HepG2 (cell line): Measurements from ENCODE around the gene METTL22. TPM values are rescaled to one million over a fixed set of nuclear protein-coding genes. Genes with fewer than 3 reads are reported as not detected.

Source experiments
- ATAC-seq: fragments of 200-7000 bp; cut with Tn5 transposase; 3 replicates; pipeline ENCODE4 v1.9.1; 2020; ENCODE audit warnings: mild to moderate bottlenecking, moderate library complexity
- BruUV-seq: library from RNA; stranded (reverse); fragments of 400-500 nt; replicated peaks from 2 replicates; lab custom pipeline; 2021; lab: Mats Ljungman, UMichigan
- CTCF ChIA-PET: fragments of 300-600 bp; formaldehyde crosslinking; extraction: SDS; loops from one replicate; lab custom pipeline; 2021; ENCODE audit warnings: low total read pairs, inconsistent platforms, low intra/inter-chr PET ratio; lab: Yijun Ruan, JAX
- POLR2A ChIA-PET: fragments of 350-600 bp; sonication (Branson Sonifier 250); formaldehyde crosslinking; loops from one replicate; lab custom pipeline; 2020; ENCODE audit warnings: antibody characterized with exemption, inconsistent platforms; lab: Yijun Ruan, JAX
- DNase-seq: peaks from one replicate; pipeline ENCODE4 v3.0.0-alpha.2; 2015; ENCODE audit warnings: low spot score
- FAIRE-seq: peaks from 3 replicates; lab custom pipeline; 2011; peaks lifted over from hg19 to GRCh38; lab: Jason Lieb, UNC
- H2AFZ ChIP-seq: one replicate; pipeline ENCODE4 v1.6.1; 2011; ENCODE audit warnings: low read length, inconsistent platforms
- H3K27ac ChIP-seq: fragments of 300-600 bp; 3 replicates; pipeline ENCODE4 v1.8.0; 2011; ENCODE audit warnings: mixed run types, mild to moderate bottlenecking, mixed read lengths, low read length, inconsistent platforms; ENCODE audit not compliant: insufficient read depth; ENCODE audit errors: extremely low read length
- H3K27me3 ChIP-seq, 2 experiments: fragments of 200-600 bp in 1 of 2; 2 replicates in 1 of 2; 3 replicates in 1 of 2; pipeline versions ENCODE4 v1.6.0 to v1.8.0; 2011; ENCODE audit warnings: low read length in 2 of 2, mild to moderate bottlenecking in 2 of 2, moderate library complexity in 2 of 2, inconsistent platforms in 1 of 2; ENCODE audit not compliant: insufficient read depth in 2 of 2, control insufficient read depth in 1 of 2
- H3K36me3 ChIP-seq, 2 experiments: fragments of 200-600 bp in 1 of 2; replicated peaks in 1 of 2; 2 replicates in 1 of 2; 3 replicates in 1 of 2; pipeline versions ENCODE4 v1.5.1 to v1.8.0; 2011; ENCODE audit warnings: low read length in 2 of 2, inconsistent platforms in 1 of 2; ENCODE audit not compliant: insufficient read depth in 2 of 2, control insufficient read depth in 1 of 2
- H3K4me1 ChIP-seq: 2 replicates; pipeline ENCODE4 v1.5.1; 2012; ENCODE audit warnings: low read length, inconsistent platforms; ENCODE audit not compliant: insufficient read depth
- H3K4me2 ChIP-seq: 2 replicates; pipeline ENCODE4 v1.6.0; 2011; ENCODE audit warnings: low read depth, low read length, inconsistent platforms
- H3K4me3 ChIP-seq, 3 experiments: fragments of 200-600 bp in 1 of 3; sonication (generic), shearing (Covaris generic) in 1 of 3; replicated peaks in 1 of 3; 2 replicates each; pipeline ENCODE4 v1.5.1; 2011 to 2016; ENCODE audit warnings: low read length in 3 of 3, inconsistent platforms in 2 of 3, low read depth in 2 of 3, mild to moderate bottlenecking in 2 of 3, control low read depth in 1 of 3, mixed read lengths in 1 of 3; ENCODE audit not compliant: insufficient read depth in 1 of 3
- H3K79me2 ChIP-seq: one replicate; pipeline ENCODE4 v1.6.1; 2011; ENCODE audit warnings: low read length, inconsistent platforms; ENCODE audit not compliant: insufficient read depth
- H3K9ac ChIP-seq: 2 replicates; pipeline ENCODE4 v1.6.0; 2011; ENCODE audit warnings: mild to moderate bottlenecking, low read depth, low read length, inconsistent platforms; ENCODE audit not compliant: insufficient read depth
- H3K9me3 ChIP-seq: 2 replicates; pipeline ENCODE4 v1.5.1; 2012; ENCODE audit warnings: mild to moderate bottlenecking, low read length
- H4K20me1 ChIP-seq: 2 replicates; pipeline ENCODE4 v1.6.0; 2011; ENCODE audit warnings: inconsistent platforms, mild to moderate bottlenecking, low read length, moderate library complexity; ENCODE audit not compliant: insufficient read depth
- DMAP1 ChIP-seq: IDR thresholded peaks from 2 replicates; pipeline ENCODE4 v1.6.1; 2016
- EZH2 ChIP-seq: conservative IDR thresholded peaks from 2 replicates; pipeline ENCODE4 v1.6.1; 2012; ENCODE audit warnings: mild to moderate bottlenecking, low read depth, low read length, moderate library complexity
- HDAC2 ChIP-seq: sonication (generic); formaldehyde crosslinking; IDR thresholded peaks from 2 replicates; pipeline ENCODE4 v1.4.0; 2020; ENCODE audit warnings: missing genetic modification reagents
- NCOA2 ChIP-seq: sonication (generic); formaldehyde crosslinking; IDR thresholded peaks from 2 replicates; pipeline ENCODE4 v1.8.0; 2022; ENCODE audit warnings: inconsistent platforms
- PRPF4 ChIP-seq: fragments of 200-400 bp; formaldehyde crosslinking; IDR thresholded peaks from 2 replicates; pipeline ENCODE4 v1.6.1; 2016; ENCODE audit warnings: low read length, low read depth; ENCODE audit not compliant: poor library complexity, severe bottlenecking
- RARA ChIP-seq: IDR thresholded peaks from 2 replicates; pipeline ENCODE4 v1.6.1; 2016; ENCODE audit warnings: missing genetic modification reagents, missing compliant biosample characterization
- SMAD3 ChIP-seq: sonication (generic); formaldehyde crosslinking; IDR thresholded peaks from 2 replicates; pipeline ENCODE4 v1.4.0; 2020; ENCODE audit warnings: missing genetic modification reagents
- TBX2 ChIP-seq: sonication (generic); formaldehyde crosslinking; IDR thresholded peaks from 2 replicates; pipeline ENCODE4 v1.5.0; 2020; ENCODE audit warnings: missing genetic modification reagents, mild to moderate bottlenecking, borderline replicate concordance
- ZNF879 ChIP-seq: sonication (generic); formaldehyde crosslinking; IDR thresholded peaks from 2 replicates; pipeline ENCODE4 v1.8.1; 2023; ENCODE audit warnings: missing genetic modification reagents
- whole genome bisulfite sequencing: methylation state at CpG from one replicate; pipeline ENCODE4 v1.1.6; 2017; ENCODE audit warnings: low lambda C conversion rate; 5-methylcytosine and 5-hydroxymethylcytosine counted together
- in situ Hi-C: cut with HindIII; loops from 2 replicates; pipeline ENCODE4 v1.10.0; 2017; ENCODE audit warnings: low pct_unique_long_range_greater_than_20kb; ENCODE audit not compliant: extremely low pct_ligation_motif_present
- intact Hi-C: fragments of 100-400 bp; cut with micrococcal nuclease; formaldehyde crosslinking; loops from one replicate; pipeline ENCODE4 v1.10.0; 2022; ENCODE audit not compliant: unreplicated experiment
- polyA plus RNA-seq, 8 experiments: library from polyadenylated mRNA; depleted of rRNA in 3 of 8; stranded (reverse) in 7 of 8; unstranded in 1 of 8; fragments of >200 nt; fragmentation: Illumina TruSeq in 4 of 8; extraction: Trizol in 4 of 8; gene quantifications; 2 replicates each; pipeline versions ENCODE4 v1.2.1 to v1.2.3, GENCODE V29; 2011 to 2016; ENCODE audit warnings: low read depth in 4 of 8, missing spikeins in 1 of 8, mixed read lengths in 1 of 8; ENCODE audit not compliant: insufficient read depth in 1 of 8
- total RNA-seq, 5 experiments: library from RNA; depleted of rRNA; stranded (reverse); fragments of >200 nt; fragmentation: Illumina TruSeq; extraction: Trizol; gene quantifications; 2 replicates each; pipeline ENCODE4 v1.2.3, GENCODE V29; 2016; ENCODE audit warnings: low read depth in 1 of 5
- TF ChIP-seq, protein P1 (sequence below): IDR thresholded peaks from 2 replicates; pipeline ENCODE4 v1.6.1; 2016
- TF ChIP-seq, protein P2 (sequence below): sonication (generic); formaldehyde crosslinking; IDR thresholded peaks from 2 replicates; pipeline ENCODE4 v1.4.0; 2020; ENCODE audit warnings: missing genetic modification reagents
- TF ChIP-seq, protein P3 (sequence below): sonication (generic); formaldehyde crosslinking; conservative IDR thresholded peaks from 2 replicates; pipeline ENCODE4 v1.8.0; 2022; ENCODE audit warnings: low read depth, missing genetic modification reagents
- TF ChIP-seq, protein P4 (sequence below): sonication (generic); formaldehyde crosslinking; conservative IDR thresholded peaks from 2 replicates; pipeline ENCODE4 v1.4.0; 2020; ENCODE audit warnings: missing genetic modification reagents
- TF ChIP-seq, protein P5 (sequence below): sonication (generic); formaldehyde crosslinking; IDR thresholded peaks from 2 replicates; pipeline ENCODE4 v1.8.0; 2022; ENCODE audit warnings: mild to moderate bottlenecking, missing genetic modification reagents, borderline replicate concordance

METTL22 gene
- total and polyA plus RNA-seq, 2 of the 13 experiments (the other 11 are each of a cell fraction or from before 2014, with no cell fraction given), result 36.2 to 94.8 TPM

DNA sequence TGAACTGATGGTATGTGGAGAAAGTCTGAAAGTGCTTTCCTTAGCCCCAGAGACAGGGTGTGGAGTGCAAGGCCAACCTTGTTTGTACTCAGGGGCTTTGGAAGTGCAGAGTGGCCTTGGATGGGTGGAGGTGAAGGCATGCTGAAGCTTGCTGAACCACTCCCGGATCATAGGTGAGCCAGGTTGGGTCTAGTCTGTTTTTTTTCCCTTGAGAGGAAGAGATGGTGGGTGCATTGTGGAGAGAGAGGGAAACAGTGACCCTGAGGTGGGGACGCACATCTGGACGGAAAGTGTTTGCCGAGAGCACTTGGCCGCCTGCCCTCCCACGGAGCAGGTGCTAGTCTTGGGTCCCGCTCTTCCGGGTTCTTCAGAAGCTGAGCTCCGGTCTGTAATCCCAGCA lies 65.4 kb downstream of the METTL22 start:
- intact Hi-C loops, result no loop called here
- Histone ChIP-seq H3K9ac (no peak overlapping the region), H3K9me3 (peaks cover 18% of the 10 kb centered on the region), H3K4me3 (no peak overlapping the region), H4K20me1 (0 out of 2 replicates have a peak, but pooled peaks cover 4% of the 10 kb centered on the region), H3K27me3 (no peaks in the 10 kb centered on the region), H3K79me2 (peaks cover 6% of the 10 kb centered on the region), H3K27ac (peak overlapping the region; percentile 6), H3K4me1 (peaks cover 35% of the 10 kb centered on the region), H2AFZ (no peak overlapping the region), H3K4me2 (peak overlapping the region; percentile 2; the same call in 1 of the 2 replicates), H3K36me3 (peaks cover 4 to 26% of the 10 kb centered on the region in 2 experiments)
- in situ Hi-C loops, result no loop called here
- peak; percentile 76 for ATAC-seq
- POLR2A ChIA-PET, result interaction anchor here (0.8 kb wide), 1 partner anchor 9 kb away, joined by 4 read pairs; no protein-coding TSS in a partner anchor
- no TSS peak for BruUV-seq
- 85% methylated on average over 9 of the region's 9 CpGs for WGBS
- peak; percentile 76 for FAIRE-seq
- CTCF ChIA-PET, result no interaction called here
- no peak for DNase-seq
- TF ChIP-seq SMAD3 (CRISPR knock-in tag) (no peak), ZNF879 (CRISPR knock-in tag) (no peak), TBX2 (CRISPR knock-in tag) (no peak), RARA (peak; percentile 85), DMAP1 (no peak), NCOA2 (CRISPR knock-in tag) (0 out of 2 replicates have a peak, but pooled peaks have one; percentile 22), HDAC2 (peak; percentile 29; the same call in 1 of the 2 replicates), EZH2 (no peak), PRPF4 (no peak)
- TF ChIP-seq, protein P1, sequence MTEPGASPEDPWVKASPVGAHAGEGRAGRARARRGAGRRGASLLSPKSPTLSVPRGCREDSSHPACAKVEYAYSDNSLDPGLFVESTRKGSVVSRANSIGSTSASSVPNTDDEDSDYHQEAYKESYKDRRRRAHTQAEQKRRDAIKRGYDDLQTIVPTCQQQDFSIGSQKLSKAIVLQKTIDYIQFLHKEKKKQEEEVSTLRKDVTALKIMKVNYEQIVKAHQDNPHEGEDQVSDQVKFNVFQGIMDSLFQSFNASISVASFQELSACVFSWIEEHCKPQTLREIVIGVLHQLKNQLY (CRISPR knock-in tag), result no peak
- TF ChIP-seq, protein P2, sequence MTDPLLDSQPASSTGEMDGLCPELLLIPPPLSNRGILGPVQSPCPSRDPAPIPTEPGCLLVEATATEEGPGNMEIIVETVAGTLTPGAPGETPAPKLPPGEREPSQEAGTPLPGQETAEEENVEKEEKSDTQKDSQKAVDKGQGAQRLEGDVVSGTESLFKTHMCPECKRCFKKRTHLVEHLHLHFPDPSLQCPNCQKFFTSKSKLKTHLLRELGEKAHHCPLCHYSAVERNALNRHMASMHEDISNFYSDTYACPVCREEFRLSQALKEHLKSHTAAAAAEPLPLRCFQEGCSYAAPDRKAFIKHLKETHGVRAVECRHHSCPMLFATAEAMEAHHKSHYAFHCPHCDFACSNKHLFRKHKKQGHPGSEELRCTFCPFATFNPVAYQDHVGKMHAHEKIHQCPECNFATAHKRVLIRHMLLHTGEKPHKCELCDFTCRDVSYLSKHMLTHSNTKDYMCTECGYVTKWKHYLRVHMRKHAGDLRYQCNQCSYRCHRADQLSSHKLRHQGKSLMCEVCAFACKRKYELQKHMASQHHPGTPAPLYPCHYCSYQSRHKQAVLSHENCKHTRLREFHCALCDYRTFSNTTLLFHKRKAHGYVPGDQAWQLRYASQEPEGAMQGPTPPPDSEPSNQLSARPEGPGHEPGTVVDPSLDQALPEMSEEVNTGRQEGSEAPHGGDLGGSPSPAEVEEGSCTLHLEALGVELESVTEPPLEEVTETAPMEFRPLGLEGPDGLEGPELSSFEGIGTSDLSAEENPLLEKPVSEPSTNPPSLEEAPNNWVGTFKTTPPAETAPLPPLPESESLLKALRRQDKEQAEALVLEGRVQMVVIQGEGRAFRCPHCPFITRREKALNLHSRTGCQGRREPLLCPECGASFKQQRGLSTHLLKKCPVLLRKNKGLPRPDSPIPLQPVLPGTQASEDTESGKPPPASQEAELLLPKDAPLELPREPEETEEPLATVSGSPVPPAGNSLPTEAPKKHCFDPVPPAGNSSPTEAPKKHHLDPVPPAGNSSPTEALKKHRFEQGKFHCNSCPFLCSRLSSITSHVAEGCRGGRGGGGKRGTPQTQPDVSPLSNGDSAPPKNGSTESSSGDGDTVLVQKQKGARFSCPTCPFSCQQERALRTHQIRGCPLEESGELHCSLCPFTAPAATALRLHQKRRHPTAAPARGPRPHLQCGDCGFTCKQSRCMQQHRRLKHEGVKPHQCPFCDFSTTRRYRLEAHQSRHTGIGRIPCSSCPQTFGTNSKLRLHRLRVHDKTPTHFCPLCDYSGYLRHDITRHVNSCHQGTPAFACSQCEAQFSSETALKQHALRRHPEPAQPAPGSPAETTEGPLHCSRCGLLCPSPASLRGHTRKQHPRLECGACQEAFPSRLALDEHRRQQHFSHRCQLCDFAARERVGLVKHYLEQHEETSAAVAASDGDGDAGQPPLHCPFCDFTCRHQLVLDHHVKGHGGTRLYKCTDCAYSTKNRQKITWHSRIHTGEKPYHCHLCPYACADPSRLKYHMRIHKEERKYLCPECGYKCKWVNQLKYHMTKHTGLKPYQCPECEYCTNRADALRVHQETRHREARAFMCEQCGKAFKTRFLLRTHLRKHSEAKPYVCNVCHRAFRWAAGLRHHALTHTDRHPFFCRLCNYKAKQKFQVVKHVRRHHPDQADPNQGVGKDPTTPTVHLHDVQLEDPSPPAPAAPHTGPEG (CRISPR knock-in tag), result no peak
- TF ChIP-seq, protein P3, sequence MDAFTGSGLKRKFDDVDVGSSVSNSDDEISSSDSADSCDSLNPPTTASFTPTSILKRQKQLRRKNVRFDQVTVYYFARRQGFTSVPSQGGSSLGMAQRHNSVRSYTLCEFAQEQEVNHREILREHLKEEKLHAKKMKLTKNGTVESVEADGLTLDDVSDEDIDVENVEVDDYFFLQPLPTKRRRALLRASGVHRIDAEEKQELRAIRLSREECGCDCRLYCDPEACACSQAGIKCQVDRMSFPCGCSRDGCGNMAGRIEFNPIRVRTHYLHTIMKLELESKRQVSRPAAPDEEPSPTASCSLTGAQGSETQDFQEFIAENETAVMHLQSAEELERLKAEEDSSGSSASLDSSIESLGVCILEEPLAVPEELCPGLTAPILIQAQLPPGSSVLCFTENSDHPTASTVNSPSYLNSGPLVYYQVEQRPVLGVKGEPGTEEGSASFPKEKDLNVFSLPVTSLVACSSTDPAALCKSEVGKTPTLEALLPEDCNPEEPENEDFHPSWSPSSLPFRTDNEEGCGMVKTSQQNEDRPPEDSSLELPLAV (CRISPR knock-in tag), result no peak
- TF ChIP-seq, protein P4, sequence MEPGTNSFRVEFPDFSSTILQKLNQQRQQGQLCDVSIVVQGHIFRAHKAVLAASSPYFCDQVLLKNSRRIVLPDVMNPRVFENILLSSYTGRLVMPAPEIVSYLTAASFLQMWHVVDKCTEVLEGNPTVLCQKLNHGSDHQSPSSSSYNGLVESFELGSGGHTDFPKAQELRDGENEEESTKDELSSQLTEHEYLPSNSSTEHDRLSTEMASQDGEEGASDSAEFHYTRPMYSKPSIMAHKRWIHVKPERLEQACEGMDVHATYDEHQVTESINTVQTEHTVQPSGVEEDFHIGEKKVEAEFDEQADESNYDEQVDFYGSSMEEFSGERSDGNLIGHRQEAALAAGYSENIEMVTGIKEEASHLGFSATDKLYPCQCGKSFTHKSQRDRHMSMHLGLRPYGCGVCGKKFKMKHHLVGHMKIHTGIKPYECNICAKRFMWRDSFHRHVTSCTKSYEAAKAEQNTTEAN (CRISPR knock-in tag), result no peak
- TF ChIP-seq, protein P5, sequence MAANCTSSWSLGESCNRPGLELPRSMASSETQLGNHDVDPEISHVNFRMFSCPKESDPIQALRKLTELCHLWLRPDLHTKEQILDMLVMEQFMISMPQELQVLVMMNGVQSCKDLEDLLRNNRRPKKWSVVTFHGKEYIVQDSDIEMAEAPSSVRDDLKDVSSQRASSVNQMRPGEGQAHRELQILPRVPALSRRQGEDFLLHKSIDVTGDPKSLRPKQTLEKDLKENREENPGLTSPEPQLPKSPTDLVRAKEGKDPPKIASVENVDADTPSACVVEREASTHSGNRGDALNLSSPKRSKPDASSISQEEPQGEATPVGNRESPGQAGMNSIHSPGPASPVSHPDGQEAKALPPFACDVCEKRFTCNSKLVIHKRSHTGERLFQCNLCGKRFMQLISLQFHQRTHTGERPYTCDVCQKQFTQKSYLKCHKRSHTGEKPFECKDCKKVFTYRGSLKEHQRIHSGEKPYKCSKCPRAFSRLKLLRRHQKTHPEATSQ (CRISPR knock-in tag), result no peak
